ENCODE measurements around the gene PTGR2. TPM values are rescaled to one million over a fixed set of nuclear protein-coding genes. Genes with fewer than 3 reads are reported as not detected.
"Not testable (repeated sequence)": the region's sequence is repeated elsewhere in the genome, so short reads cannot be mapped to it uniquely, and the experiment has no call there.

Gene PTGR2
- total and polyA plus RNA-seq, 4 donors: 3.3 to 8.7 (median 5.4) TPM

- Histone ChIP-seq H3K36me3 (ENCODE audit: control insufficient read depth in 1 of 2, insufficient read depth in 2 of 2, low read length in 1 of 2) (peaks cover 4 to 17% of the 10 kb centered on the region in 2 donors), H3K27me3 (ENCODE audit: control insufficient read depth in 1 of 2, insufficient read depth in 2 of 2, low read length in 1 of 2) (no peaks in the 10 kb centered on the region), H3K27ac (ENCODE audit: low read depth in 1 of 2, low read length in 2 of 2) (no peak overlapping the region), H3K4me1 (ENCODE audit: control insufficient read depth in 1 of 2, insufficient read depth in 2 of 2, low read length in 2 of 2) (no peaks in the 10 kb centered on the region), H3K4me3 (ENCODE audit: low read length in 2 of 2) (no peak overlapping the region), H3K9me3 (ENCODE audit: control insufficient read depth, low read length) (no peaks in the 10 kb centered on the region)
- DNase-seq (no peak), ATAC-seq (ENCODE audit: low FRiP score) (no peak)
- intact Hi-C loops (cut with DNase I): no loop called here
- WGBS, 2 donors: 96 to 98% methylated on average over 1 of the region's 1 CpG
These were observed 58.0 kb downstream of the PTGR2 start for GRCh38 chr14:73909681-73910080.

GRCh38 chr14:73913256-73913655 is 61.6 kb downstream of the PTGR2 start:
- Histone ChIP-seq H3K27me3 (ENCODE audit: control insufficient read depth in 1 of 2, insufficient read depth in 2 of 2, low read length in 1 of 2) (no peaks in the 10 kb centered on the region), H3K9me3 (ENCODE audit: control insufficient read depth, low read length) (no peaks in the 10 kb centered on the region), H3K4me1 (ENCODE audit: control insufficient read depth in 1 of 2, insufficient read depth in 2 of 2, low read length in 2 of 2) (no peaks in the 10 kb centered on the region), H3K27ac (ENCODE audit: low read depth in 1 of 2, low read length in 2 of 2) (no peak overlapping the region), H3K4me3 (ENCODE audit: low read length in 2 of 2) (no peak overlapping the region), H3K36me3 (ENCODE audit: control insufficient read depth in 1 of 2, insufficient read depth in 2 of 2, low read length in 1 of 2) (peaks cover 4 to 17% of the 10 kb centered on the region in 2 donors)
- ATAC-seq (ENCODE audit: low FRiP score): no peak
- intact Hi-C loops (cut with DNase I): no loop called here
- no peak for DNase-seq
- 17 to 29% methylated on average over 3 of the region's 3 CpGs for WGBS, 2 donors

- H3K27me3 ChIP-seq (ENCODE audit: control insufficient read depth in 1 of 2, insufficient read depth in 2 of 2, low read length in 1 of 2): no peaks in the 10 kb centered on the region
- no peaks in the 10 kb centered on the region for H3K9me3 ChIP-seq (ENCODE audit: control insufficient read depth, low read length)
- no peaks in the 10 kb centered on the region for H3K4me1 ChIP-seq (ENCODE audit: control insufficient read depth in 1 of 2, insufficient read depth in 2 of 2, low read length in 2 of 2)
- H3K36me3 ChIP-seq (ENCODE audit: control insufficient read depth in 1 of 2, insufficient read depth in 2 of 2, low read length in 1 of 2): peaks cover 5 to 6% of the 10 kb centered on the region in 2 donors
- no peak overlapping the region for H3K4me3 ChIP-seq (ENCODE audit: low read length in 2 of 2)
- intact Hi-C loops (cut with DNase I): no loop called here
- 47% methylated on average over 6 of the region's 6 CpGs for WGBS, 2 donors
- H3K27ac ChIP-seq (ENCODE audit: low read depth in 1 of 2, low read length in 2 of 2): no peak overlapping the region
- ATAC-seq (ENCODE audit: low FRiP score) (no peak), DNase-seq (no peak)
These were observed 64.7 kb downstream of the PTGR2 start for GRCh38 chr14:73916324-73916723.

- H3K27ac ChIP-seq (ENCODE audit: low read depth in 1 of 2, low read length in 2 of 2); intact Hi-C loops (cut with DNase I); H3K9me3 ChIP-seq (ENCODE audit: control insufficient read depth, low read length): not testable (repeated sequence)
These were observed 67.8 kb downstream of the PTGR2 start for GRCh38 chr14:73919457-73919856.

GRCh38 chr14:73924337-73924736 is 72.7 kb downstream of the PTGR2 start:
- ATAC-seq (ENCODE audit: low FRiP score) (no peak), DNase-seq (no peak)
- no peaks in the 10 kb centered on the region for H3K4me1 ChIP-seq (ENCODE audit: control insufficient read depth in 1 of 2, insufficient read depth in 2 of 2, low read length in 2 of 2)
- H3K27me3 ChIP-seq (ENCODE audit: control insufficient read depth in 1 of 2, insufficient read depth in 2 of 2, low read length in 1 of 2): no peaks in the 10 kb centered on the region
- H3K4me3 ChIP-seq (ENCODE audit: low read length in 2 of 2): no peak overlapping the region
- intact Hi-C loops (cut with DNase I): no loop called here
- H3K9me3 ChIP-seq (ENCODE audit: control insufficient read depth, low read length): no peaks in the 10 kb centered on the region
- H3K36me3 ChIP-seq (ENCODE audit: control insufficient read depth in 1 of 2, insufficient read depth in 2 of 2, low read length in 1 of 2): peaks cover 4 to 19% of the 10 kb centered on the region in 2 donors
- 78 to 83% methylated on average over 5 of the region's 5 CpGs for WGBS, 2 donors
- no peak overlapping the region for H3K27ac ChIP-seq (ENCODE audit: low read depth in 1 of 2, low read length in 2 of 2)

More at GRCh38 chr14:73919457-73919856, 67.8 kb downstream of the PTGR2 start:
- 98% methylated on average over 2 of the region's 2 CpGs for WGBS, 2 donors
- not testable (repeated sequence) for H3K4me1 ChIP-seq (ENCODE audit: control insufficient read depth in 1 of 2, insufficient read depth in 2 of 2, low read length in 2 of 2); H3K4me3 ChIP-seq (ENCODE audit: low read length in 2 of 2); ATAC-seq (ENCODE audit: low FRiP score); H3K27me3 ChIP-seq (ENCODE audit: control insufficient read depth in 1 of 2, insufficient read depth in 2 of 2, low read length in 1 of 2); DNase-seq
- H3K36me3 ChIP-seq (ENCODE audit: control insufficient read depth in 1 of 2, insufficient read depth in 2 of 2, low read length in 1 of 2): peaks cover 4 to 13% of the 10 kb centered on the region in 2 donors

Other genes with a start within 250 kb of the PTGR2 start
- gene ACOT6, start 239.3 kb upstream of the PTGR2 start, total RNA-seq: not detected
- not detected for gene ACOT6, start 239.3 kb upstream of the PTGR2 start, polyA plus RNA-seq
- 10 to 100 TPM; 13.0 to 17.2 TPM for gene DNAL1, start 206.8 kb upstream of the PTGR2 start, total RNA-seq
- 10 to 100 TPM in 1 of 2 donors, 1 to 10 TPM in 1; 5.7 to 11.8 TPM for gene DNAL1, start 206.8 kb upstream of the PTGR2 start, polyA plus RNA-seq
- gene PNMA1, start 137.4 kb upstream of the PTGR2 start, total RNA-seq: 10 to 100 TPM; 36.7 to 45.5 TPM
- 10 to 100 TPM; 22.4 to 35.2 TPM for gene PNMA1, start 137.4 kb upstream of the PTGR2 start, polyA plus RNA-seq
- 10 to 100 TPM; 42.9 to 45.7 TPM for gene ZNF410, start 35.0 kb downstream of the PTGR2 start, total RNA-seq
- gene ZNF410, start 35.0 kb downstream of the PTGR2 start, polyA plus RNA-seq: 10 to 100 TPM; 30.1 to 30.4 TPM
- gene FAM161B, start 98.3 kb downstream of the PTGR2 start, total RNA-seq: 1 to 10 TPM; 4.7 to 6.7 TPM
- 1 to 10 TPM; 4.3 to 4.4 TPM for gene FAM161B, start 98.3 kb downstream of the PTGR2 start, polyA plus RNA-seq
- 10 to 100 TPM; 17.5 to 21.5 TPM for gene COQ6, start 98.5 kb downstream of the PTGR2 start, total RNA-seq
- 10 to 100 TPM; 14.1 to 25.8 TPM for gene COQ6, start 98.5 kb downstream of the PTGR2 start, polyA plus RNA-seq
- gene ENTPD5, start 167.5 kb downstream of the PTGR2 start, total RNA-seq: 10 to 100 TPM in 1 of 2 donors, 1 to 10 TPM in 1; 9.9 to 12.1 TPM
- 1 to 10 TPM; 3.9 to 5.3 TPM for gene ENTPD5, start 167.5 kb downstream of the PTGR2 start, polyA plus RNA-seq
- gene BBOF1, start 167.5 kb downstream of the PTGR2 start, total RNA-seq: 1 to 10 TPM; 4.6 to 6.3 TPM
- 1 to 10 TPM; 2.0 to 6.3 TPM for gene BBOF1, start 167.5 kb downstream of the PTGR2 start, polyA plus RNA-seq
- 10 to 100 TPM; 28.4 to 33.6 TPM for gene ALDH6A1, start 232.6 kb downstream of the PTGR2 start, total RNA-seq
- 10 to 100 TPM; 10.7 to 13.8 TPM for gene ALDH6A1, start 232.6 kb downstream of the PTGR2 start, polyA plus RNA-seq
- gene LIN52, start 233.1 kb downstream of the PTGR2 start, total RNA-seq: 10 to 100 TPM in 1 of 2 donors, 1 to 10 TPM in 1; 9.2 to 10.6 TPM
- gene LIN52, start 233.1 kb downstream of the PTGR2 start, polyA plus RNA-seq: 10 to 100 TPM in 1 of 2 donors, 1 to 10 TPM in 1; 9.0 to 13.9 TPM